Erythroblast (primary cell): ENCODE results near the gene HLX.

Source experiments
- GATA1 ChIP-seq: IDR thresholded peaks from 2 replicates; pipeline ENCODE4 v1.6.1; 2011; ENCODE audit warnings: low read depth, mild to moderate bottlenecking, control low read depth, low read length, moderate library complexity
- POLR2A ChIP-seq: IDR thresholded peaks from 2 replicates; pipeline ENCODE4 v1.6.1; 2011; ENCODE audit warnings: mild to moderate bottlenecking, low read length

DNA sequence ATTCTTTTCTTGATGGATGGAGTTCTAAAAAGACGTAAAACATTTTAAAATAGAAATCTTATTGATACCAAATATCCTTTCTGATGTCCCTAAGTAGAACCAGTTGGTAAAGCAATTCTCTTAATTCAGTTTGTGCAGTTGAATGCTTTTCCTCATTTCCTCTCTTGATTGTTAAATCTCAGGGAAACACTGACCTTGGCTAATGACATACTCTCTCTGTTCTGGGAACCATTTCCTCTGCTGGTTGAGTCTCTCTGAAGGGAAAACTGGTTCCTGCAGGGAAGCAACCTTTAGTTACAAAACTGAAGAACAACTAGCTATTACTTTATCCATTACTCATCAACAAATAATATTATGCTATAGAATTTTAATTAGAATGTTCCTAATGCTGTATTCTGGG, 36.7 kb downstream of the HLX start:
- TF ChIP-seq POLR2A (no peak), GATA1 (no peak)
